Measurements from ENCODE around the gene FRMD4A.
A peak's percentile ranks its signal among the peaks of the same experiment; 100 is the strongest.

The FRMD4A gene

DNA sequence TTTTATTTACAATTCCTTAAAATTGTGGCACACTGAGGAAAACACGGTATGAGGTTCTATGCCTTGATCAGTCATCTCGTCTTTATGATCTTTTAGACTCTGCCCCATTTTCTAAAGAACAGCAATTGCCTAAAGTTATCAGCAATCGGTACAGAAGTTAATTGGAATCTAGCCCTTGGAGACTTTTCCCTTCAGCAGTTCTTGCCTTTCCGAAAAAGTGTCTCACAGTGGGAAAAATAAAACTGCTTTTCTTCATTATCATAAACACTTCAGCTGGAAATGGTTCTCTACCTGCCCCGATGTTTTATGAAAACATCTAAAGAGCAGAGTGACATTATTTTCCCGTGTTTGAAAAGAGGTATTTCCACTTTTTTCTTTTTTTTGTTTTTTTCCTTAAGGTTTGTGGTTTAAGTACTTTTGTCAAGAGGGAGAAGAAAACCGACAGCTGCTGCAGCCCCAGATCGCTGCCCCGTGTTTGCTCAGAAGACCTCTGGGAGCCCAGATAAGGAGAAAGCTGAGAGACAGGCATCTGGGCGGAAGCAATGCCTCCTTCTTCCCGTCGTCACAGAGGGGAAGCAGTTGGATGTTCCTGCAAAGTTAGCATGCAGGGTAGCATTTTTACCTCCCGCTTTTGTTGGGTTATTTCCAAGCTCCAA, 149.7 kb downstream of the FRMD4A start:
- in situ Hi-C loops (cut with HindIII; ENCODE audit: low pct_ligation_motif_present, low pct_unique_long_range_greater_than_20kb, low sequenced_read_pairs) = loop anchor here (25.0 kb wide), 1 partner anchor 306 kb away; no protein-coding TSS in a partner anchor
- DNase-seq = no peak

DNA sequence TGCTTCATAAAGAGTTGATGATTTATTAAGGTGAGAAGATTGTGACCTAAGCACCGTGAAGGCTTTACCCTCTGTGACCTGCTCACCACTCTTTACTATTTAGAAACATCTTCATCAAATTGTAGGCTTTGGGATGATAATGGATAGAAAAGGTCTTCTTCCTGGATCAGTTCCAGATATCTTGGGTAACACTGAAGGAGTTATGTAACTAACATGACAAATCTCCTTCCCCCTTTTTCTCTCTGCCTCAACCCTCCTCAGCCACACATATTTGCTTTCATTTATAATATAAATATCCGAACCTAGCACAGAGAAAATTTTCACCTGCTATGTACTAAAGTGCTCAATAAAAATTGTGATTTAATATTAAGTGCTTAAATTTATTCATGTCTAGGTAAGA, 151.5 kb downstream of the FRMD4A start:
- in situ Hi-C loops (cut with HindIII; ENCODE audit: low pct_ligation_motif_present, low pct_unique_long_range_greater_than_20kb, low sequenced_read_pairs) = loop anchor here (25.0 kb wide), 1 partner anchor 308 kb away; no protein-coding TSS in a partner anchor
- DNase-seq = no peak

DNA sequence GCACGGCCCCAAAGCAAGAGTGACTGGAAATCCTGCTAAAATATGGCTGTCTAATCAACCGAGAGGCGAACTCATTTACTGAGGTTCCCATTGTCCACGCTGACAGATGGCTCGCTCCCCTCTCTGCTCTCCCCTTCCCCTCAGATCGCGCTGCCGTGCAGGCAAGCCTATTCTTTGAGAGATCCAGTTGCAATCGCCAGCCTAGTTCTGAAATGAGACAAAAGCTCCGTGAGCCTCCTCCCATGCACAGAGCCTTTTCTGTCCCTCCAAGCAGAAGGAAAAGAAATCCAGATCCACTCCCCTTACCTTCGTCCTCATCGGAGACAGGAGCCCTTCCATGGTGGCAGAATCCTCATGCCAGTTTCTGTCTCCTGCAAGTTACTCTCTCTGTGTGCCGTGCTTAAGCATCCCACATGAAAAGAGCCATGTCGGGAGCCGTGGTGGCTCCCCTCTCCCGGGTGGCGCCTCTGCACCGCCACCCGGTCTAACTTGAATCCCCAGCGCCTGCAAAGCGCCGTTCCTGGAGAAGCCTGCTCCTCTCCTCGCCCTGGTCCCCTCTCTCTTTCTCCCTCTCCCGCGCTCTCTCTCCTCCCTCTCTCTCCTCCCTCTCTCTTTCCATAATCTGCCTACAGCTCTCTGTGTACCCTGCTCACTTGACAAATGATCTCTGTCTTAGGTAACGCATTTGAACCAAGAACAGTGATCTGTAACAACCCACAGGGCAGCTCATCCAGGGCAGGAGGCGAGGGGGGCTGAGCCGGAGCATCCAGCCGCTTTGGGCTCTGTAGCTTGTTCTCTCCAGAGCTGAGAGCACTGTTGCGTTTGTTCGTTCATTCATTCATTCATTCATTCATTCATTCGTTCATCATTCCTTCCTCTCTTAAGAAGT, 156.8 kb downstream of the FRMD4A start:
- in situ Hi-C loops (cut with HindIII; ENCODE audit: low pct_ligation_motif_present, low pct_unique_long_range_greater_than_20kb, low sequenced_read_pairs) = no loop called here
- DNase-seq = peak; percentile 33

DNA sequence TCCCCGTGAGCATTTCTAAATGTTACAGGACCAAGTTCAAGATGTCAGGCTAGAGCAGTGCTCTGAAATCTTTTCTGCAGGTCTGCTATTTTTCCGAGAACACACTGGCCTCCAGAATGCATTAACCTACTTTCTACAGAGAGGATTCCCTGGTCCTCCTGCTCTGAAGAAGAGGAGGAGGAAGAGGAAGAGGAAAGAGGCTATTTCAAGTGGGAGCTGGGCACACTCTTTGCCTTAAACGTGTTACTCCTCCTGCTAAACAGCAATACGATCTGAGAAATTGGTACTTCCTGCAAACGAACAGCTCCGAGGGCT, 157.4 kb downstream of the FRMD4A start:
- DNase-seq = no peak
- in situ Hi-C loops (cut with HindIII; ENCODE audit: low pct_ligation_motif_present, low pct_unique_long_range_greater_than_20kb, low sequenced_read_pairs) = no loop called here

DNA sequence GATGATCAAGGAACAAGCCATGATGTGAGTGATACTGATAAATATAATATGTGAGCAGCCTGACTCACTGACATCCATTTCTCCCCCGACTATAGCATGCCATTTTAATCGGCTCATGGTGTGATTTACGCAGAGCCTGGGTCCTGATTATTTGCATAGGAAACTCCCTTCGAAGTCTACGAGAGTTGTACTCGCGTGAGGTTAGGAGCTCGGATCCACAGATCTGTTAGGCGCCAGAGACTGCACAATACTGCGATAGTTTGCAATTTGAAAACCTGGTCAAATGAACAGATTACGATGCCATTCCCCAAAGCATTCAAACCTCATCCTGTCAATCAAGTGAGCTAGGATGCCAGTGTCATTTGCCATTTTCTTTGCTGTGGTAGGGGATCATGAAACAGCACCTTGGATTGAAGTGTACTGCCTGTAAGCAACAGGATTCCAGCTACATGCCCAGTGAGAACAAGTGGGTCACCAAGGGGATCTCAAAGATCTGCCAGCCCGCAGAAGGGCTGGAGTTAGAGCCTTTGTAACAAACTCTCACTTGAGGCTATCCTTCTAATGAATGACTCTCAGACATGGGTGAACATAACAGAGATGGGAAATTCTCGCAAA, 158.3 kb downstream of the FRMD4A start:
- in situ Hi-C loops (cut with HindIII; ENCODE audit: low pct_ligation_motif_present, low pct_unique_long_range_greater_than_20kb, low sequenced_read_pairs) = no loop called here
- DNase-seq = no peak

DNA sequence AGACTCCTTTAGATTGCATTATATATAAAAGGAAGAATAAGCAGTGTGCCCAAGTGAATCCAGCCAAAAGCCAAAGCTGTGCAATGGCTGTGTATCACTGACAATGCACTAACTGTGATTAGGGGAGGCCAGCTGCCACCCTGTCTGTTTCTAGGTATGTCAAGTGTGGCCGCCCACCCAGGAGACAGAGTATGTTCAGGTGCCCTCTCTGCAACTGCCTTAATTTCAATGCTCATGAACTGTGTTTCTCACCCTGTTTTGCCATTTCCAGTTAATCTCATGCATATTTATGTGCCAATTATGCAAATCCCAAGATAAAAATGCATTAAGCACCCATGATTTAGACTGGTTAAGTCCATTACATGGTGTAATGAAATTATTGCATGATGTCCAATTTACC, 159.4 kb downstream of the FRMD4A start:
- in situ Hi-C loops (cut with HindIII; ENCODE audit: low pct_ligation_motif_present, low pct_unique_long_range_greater_than_20kb, low sequenced_read_pairs) = no loop called here

DNA sequence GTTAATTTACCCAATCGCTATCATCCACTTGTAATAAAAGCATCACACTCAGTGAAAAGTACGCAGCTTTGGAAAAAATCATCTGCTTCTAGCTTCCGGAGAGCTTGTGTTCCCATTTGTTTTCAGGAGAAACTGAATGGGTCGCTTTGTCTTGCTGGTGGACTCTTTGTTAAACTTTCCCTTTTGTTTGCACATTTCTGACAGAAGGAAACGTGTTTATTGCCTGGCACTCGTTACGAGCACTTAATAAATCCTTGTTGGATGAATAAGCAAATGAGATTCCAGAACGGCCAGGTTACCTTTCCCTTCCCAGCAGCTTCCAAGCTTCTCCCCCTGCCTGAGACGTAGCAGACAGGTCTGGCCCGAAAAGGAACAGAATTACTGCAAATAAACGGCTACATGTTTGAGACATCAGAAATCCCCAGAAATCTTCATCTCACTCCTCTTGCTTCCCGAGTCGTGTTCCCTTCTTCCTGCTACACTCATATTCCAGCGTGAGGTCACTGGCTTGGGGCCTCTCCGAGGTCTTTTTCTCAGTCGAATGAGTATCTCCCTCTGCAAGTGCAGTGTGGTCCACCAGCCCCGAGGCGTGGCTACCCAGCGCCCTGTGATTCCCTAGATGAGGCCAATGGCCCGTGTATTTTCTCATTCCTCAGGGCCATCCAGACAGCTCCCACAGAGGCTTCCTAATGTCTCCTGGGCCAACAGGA, 167.2 kb downstream of the FRMD4A start:
- in situ Hi-C loops (cut with HindIII; ENCODE audit: low pct_ligation_motif_present, low pct_unique_long_range_greater_than_20kb, low sequenced_read_pairs) = no loop called here
- DNase-seq = no peak

More for the DNA sequence above, 159.4 kb downstream of the FRMD4A start:
- DNase-seq = no peak

DNA sequence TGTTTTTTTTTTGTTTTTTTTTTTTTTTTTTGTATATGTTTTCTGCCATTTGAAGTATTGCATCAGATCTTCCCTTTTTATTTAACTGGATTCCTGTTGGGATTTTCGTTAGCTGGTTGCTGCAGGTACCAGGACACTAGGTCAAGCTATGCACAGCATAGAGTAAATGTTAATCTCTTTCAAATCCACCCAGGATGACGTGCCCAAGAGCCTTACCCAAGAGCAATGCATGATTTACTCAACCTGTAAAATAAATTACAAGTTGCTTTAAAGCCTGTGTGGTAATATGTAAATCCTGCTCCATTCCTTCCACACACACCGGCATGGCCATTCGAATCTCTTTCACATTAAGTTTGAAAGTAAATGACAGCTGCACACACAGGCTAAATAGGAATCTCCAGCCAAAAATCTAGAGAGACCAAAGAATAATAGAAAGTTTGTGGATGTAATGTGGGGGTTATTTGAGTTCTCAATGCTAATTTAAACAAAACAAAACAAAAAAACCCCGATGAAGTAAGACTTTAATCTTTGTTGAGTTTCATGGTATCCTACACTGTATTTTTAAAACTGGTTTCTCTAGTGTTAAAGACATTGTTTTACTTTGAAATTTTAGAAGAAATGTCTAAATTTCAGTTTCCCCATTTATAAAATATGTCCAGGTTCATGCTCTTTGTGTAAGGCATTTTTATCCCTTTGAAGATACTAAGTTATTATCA, 167.9 kb downstream of the FRMD4A start:
- in situ Hi-C loops (cut with HindIII; ENCODE audit: low pct_ligation_motif_present, low pct_unique_long_range_greater_than_20kb, low sequenced_read_pairs) = no loop called here
- DNase-seq = no peak

DNA sequence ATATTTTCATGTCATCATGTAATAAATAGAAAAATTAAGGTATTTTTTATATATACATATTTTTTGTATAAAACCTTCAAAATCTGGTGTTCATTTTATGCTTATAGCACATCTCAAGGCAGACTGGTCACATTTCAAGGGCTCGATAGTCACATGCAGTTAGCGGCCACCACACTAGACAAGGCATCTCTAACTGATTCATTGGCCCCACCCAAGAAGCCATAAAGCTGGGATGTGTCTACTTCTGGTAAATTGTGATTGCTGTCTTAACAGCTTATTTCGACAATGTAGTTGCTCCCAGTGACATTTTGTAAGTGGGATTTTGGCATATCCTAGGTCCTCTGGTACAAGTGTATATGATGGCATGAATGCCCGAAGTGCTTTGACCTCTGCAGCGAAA, 168.7 kb downstream of the FRMD4A start:
- no peak for DNase-seq
- in situ Hi-C loops (cut with HindIII; ENCODE audit: low pct_ligation_motif_present, low pct_unique_long_range_greater_than_20kb, low sequenced_read_pairs) = no loop called here

DNA sequence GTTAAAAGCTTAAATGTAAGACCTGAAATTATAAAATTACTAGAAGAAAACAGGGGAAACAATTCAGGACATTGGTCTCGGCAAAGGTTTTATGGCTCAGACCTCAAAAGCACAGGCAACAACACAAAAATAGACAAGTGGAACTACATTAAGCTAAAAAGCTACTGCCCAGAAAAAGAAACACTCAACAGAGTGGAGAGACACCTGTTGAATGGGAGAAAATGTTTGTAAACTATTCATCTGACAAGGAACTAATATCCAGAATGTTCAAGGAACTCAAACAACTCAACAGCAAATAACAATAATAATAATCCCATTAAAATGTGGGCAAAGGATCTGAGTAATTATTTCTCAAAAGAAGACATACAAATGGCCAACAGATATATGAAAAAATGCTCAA, 170.4 kb downstream of the FRMD4A start:
- no peak for DNase-seq
- in situ Hi-C loops (cut with HindIII; ENCODE audit: low pct_ligation_motif_present, low pct_unique_long_range_greater_than_20kb, low sequenced_read_pairs) = no loop called here

DNA sequence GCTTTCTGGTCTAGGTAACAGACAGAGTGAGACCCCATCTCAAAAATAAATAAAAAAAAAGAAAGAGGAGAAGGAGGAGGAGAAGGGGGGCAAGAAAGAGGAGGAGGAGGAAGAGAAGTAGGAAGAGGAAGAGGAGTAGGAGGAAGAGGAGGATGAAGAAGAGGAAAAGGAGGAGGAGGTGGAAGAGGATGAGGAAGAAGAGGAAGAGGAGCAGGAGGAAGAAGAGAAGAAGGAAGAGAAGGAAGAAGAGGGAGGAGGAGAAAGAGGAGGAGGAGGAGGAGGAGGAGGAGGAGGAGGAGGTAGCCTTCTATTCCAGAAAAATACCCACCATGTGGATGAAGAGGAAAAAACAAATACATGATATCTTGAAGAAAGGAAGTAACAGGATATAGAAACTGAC, 172.1 kb downstream of the FRMD4A start:
- in situ Hi-C loops (cut with HindIII; ENCODE audit: low pct_ligation_motif_present, low pct_unique_long_range_greater_than_20kb, low sequenced_read_pairs) = no loop called here

DNA sequence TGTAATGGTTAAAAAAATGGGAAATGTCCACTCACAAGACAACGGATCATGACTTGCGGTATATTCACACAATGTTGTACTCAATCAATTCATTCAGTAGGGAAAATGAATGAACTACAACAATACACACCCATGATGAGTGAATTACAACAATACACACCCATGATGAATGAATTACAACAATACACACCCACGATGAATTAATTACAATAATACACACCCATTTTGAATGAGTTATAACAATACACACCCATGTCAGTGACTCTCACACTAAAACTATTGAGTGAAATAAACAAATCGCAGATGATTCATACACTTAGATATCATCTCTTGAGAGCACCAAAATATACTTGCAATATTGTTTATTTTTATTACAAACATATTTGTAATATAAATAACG, 174.6 kb downstream of the FRMD4A start:
- no peak for DNase-seq
- in situ Hi-C loops (cut with HindIII; ENCODE audit: low pct_ligation_motif_present, low pct_unique_long_range_greater_than_20kb, low sequenced_read_pairs) = no loop called here

More for the DNA sequence above, 172.1 kb downstream of the FRMD4A start:
- DNase-seq = no peak

DNA sequence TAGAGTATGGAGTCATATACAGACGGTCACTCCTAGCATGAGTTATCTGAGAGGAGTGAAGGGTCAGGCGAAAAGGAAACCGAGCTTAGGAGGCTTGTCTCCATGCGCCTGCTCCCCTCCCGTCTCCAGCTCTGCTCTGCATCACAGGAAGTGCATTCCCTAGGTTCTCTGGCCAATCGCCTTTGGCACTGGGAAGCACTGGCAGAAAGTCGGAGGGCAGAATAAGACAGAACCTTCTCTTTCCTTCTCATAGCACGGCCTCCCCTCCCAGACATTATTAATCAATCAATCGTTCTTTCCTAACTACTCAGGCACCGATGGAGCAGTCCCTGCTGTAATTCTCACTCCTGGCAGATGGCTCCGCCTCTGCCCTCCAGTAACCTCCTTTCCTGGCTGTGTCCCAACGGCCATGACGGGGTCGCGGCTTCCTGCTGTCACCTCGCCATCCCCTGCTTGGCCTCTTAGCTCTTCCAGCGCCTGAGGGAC, 177.1 kb downstream of the FRMD4A start:
- in situ Hi-C loops (cut with HindIII; ENCODE audit: low pct_ligation_motif_present, low pct_unique_long_range_greater_than_20kb, low sequenced_read_pairs) = no loop called here
- DNase-seq = no peak

DNA sequence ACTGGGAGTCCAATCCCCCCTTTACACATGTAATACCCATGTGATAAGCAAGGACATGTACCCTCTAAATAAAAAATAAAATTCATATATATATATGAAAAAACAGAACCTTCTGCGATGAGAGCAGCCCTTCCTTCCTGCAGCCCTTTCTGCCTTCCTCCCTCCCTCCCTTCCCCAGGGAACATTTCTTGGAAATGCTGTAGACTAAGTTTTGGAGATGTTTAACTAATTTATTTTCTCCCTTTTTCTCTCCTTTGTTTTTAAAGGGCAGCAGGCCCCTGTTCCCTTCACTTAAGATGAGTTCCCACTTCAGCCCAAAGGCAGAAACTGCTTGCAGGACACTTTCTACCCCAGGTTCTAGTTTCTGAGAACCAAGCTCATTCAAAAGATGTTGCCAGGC, 179.2 kb downstream of the FRMD4A start:
- DNase-seq = no peak
- in situ Hi-C loops (cut with HindIII; ENCODE audit: low pct_ligation_motif_present, low pct_unique_long_range_greater_than_20kb, low sequenced_read_pairs) = no loop called here

DNA sequence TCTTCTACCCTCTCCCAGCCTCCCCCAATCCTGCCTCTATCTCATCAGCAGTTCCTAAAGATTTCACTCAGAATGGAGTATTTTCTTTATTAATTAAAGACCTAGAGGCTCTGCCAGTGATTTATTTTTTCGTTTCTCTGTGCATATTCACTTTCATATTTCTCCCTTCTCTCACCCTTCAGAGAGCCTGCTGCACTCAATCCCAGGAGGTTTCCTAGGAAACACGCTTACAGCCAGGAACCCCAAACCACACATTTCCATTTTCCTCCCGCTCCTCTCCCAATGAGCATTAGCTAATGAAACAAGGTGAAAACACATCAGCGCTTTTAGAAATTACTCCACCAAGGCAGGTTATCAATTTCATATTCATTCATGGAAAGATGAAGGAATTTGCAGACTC, 180.2 kb downstream of the FRMD4A start:
- no peak for DNase-seq
- in situ Hi-C loops (cut with HindIII; ENCODE audit: low pct_ligation_motif_present, low pct_unique_long_range_greater_than_20kb, low sequenced_read_pairs) = no loop called here

DNA sequence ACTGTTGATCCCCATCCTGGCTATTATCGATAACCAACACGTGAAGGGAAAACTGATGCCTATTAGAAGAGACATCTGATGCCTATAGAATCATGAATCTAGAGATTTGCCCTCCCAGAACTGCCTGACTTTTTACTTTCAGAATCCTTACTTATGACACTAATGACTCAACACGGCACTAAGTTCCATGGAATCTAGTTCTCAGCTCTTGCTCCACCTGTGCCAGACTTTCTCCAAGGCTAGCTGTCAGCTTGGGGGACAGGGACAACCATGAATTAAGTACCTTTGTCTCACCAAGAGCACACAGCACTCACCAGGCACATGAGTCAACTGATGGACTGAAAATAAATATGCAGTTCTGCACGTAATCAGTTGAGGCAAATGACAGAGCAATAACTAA, 184.2 kb downstream of the FRMD4A start:
- DNase-seq = no peak
- in situ Hi-C loops (cut with HindIII; ENCODE audit: low pct_ligation_motif_present, low pct_unique_long_range_greater_than_20kb, low sequenced_read_pairs) = no loop called here

DNA sequence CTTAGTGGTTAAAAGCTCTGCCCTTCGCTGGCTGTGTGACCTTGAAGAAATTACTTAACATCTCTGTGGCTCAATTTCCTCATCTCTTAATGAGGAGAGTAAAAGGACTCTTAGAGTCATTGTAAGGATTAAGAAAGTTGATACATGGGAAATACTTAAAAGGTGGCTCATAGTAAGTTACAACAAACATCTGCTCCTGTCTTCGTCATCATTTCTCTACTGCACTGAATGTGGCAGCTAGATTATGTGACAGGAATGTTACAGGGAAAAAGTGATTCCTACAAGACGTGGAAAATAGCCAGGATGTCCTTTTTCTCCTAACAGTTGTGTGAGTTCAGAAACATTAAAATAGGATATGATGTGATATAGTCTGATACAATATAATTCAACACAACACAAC, 184.7 kb downstream of the FRMD4A start:
- DNase-seq = no peak

DNA sequence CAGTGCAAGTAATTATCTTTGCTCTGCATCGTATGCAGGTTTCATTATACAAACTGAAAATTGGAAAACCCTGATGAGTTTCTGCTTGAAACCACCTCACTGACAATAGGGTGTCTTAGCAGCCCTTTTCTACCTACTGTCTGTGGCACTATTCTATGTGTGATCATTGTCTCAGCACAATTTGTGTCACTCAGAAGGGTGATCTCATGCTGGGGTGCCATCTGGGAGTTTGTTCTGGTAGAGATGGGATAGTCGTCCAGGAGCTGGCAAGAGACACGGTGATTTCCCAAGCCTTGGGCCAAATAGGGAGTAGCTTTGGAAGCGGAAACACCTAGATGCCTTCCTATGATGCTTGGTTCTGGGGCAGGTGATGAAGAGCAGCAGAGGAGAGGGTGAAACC, 186.3 kb downstream of the FRMD4A start:
- DNase-seq = no peak
- in situ Hi-C loops (cut with HindIII; ENCODE audit: low pct_ligation_motif_present, low pct_unique_long_range_greater_than_20kb, low sequenced_read_pairs) = no loop called here

More for the DNA sequence above, 184.7 kb downstream of the FRMD4A start:
- in situ Hi-C loops (cut with HindIII; ENCODE audit: low pct_ligation_motif_present, low pct_unique_long_range_greater_than_20kb, low sequenced_read_pairs) = no loop called here

Data from ACHN (cell line).